ENCODE data around the gene POP7. TPM values are rescaled to one million over a fixed set of nuclear protein-coding genes. Genes with fewer than 3 reads are reported as not detected.
"Not testable (repeated sequence)": the region's sequence is repeated elsewhere in the genome, so short reads cannot be mapped to it uniquely, and the experiment has no call there.

POP7 gene
- total and polyA plus RNA-seq, 8 donors: 23.3 to 70.1 (median 38.7) TPM; not detected in 1

- Histone ChIP-seq H3K27ac (peak within 1 kb of the TSS; percentile 76 to 90 (median 85)), H3K4me1 (peaks cover 37 to 52% (median 50%) of the 10 kb centered on the region in 4 donors), H3K4me3 (peak within 1 kb of the TSS; percentile 88 to 98 (median 95)), H3K36me3 (peaks cover 0 to 8% (median 5%) of the 10 kb centered on the region in 4 donors), H3K27me3 (no peaks in the 10 kb centered on the region), H3K9me3 (no peaks in the 10 kb centered on the region)
- intact Hi-C loops (cut with DNase I; ENCODE audit: low total_unique reads): no loop called here
- WGBS, 5 donors: 0 to 1% (median 0%) methylated on average over 1 to 55 of the region's 102 CpGs
- TF ChIP-seq CTCF (IDR thresholded peaks at IDR 0.05): no peak
- no peak for TF ChIP-seq POLR2A (IDR thresholded peaks at IDR 0.05)
- TF ChIP-seq POLR2AphosphoS5 (IDR thresholded peaks at IDR 0.05): no peak
- no peak for TF ChIP-seq EP300 (IDR thresholded peaks at IDR 0.05)
- peak; percentile 80 to 91 for DNase-seq
These were observed 11.7 kb upstream of the POP7 start, which contains the start of gene GIGYF1 for GRCh38 chr7:100694098-100694745. TSS of gene GIGYF1 (minus strand) at chr7:100694250. CDS start at chr7:100688238, 6,012 bp downstream.

GRCh38 chr7:100696123-100696521 lies 9.8 kb upstream of the POP7 start:
- no peak overlapping the region for H3K27ac ChIP-seq
- 72 to 81% (median 79%) methylated on average over 6 of the region's 6 CpGs for WGBS, 5 donors
- H3K36me3 ChIP-seq: no peaks in the 10 kb centered on the region
- no peaks in the 10 kb centered on the region for H3K27me3 ChIP-seq
- H3K4me3 ChIP-seq: no peak overlapping the region
- TF ChIP-seq POLR2AphosphoS5 (IDR thresholded peaks at IDR 0.05) (no peak), CTCF (IDR thresholded peaks at IDR 0.05) (no peak), EP300 (IDR thresholded peaks at IDR 0.05) (no peak), POLR2A (IDR thresholded peaks at IDR 0.05) (no peak)
- intact Hi-C loops (cut with DNase I; ENCODE audit: low total_unique reads): no loop called here
- no peaks in the 10 kb centered on the region for H3K9me3 ChIP-seq
- H3K4me1 ChIP-seq: peaks cover 24 to 35% (median 31%) of the 10 kb centered on the region in 4 donors
- DNase-seq: no peak

GRCh38 chr7:100699018-100699417 lies 6.9 kb upstream of the POP7 start:
- H3K36me3 ChIP-seq: no peaks in the 10 kb centered on the region
- peaks cover 4 to 10% (median 8%) of the 10 kb centered on the region in 4 donors for H3K4me1 ChIP-seq
- 57 to 78% (median 67%) methylated on average over 5 to 6 of the region's 6 CpGs for WGBS, 5 donors
- H3K9me3 ChIP-seq: no peaks in the 10 kb centered on the region
- H3K27me3 ChIP-seq: no peaks in the 10 kb centered on the region
- intact Hi-C loops (cut with DNase I; ENCODE audit: low total_unique reads): no loop called here
- no peak overlapping the region for H3K4me3 ChIP-seq
- no peak for TF ChIP-seq POLR2AphosphoS5 (IDR thresholded peaks at IDR 0.05)
- TF ChIP-seq CTCF (IDR thresholded peaks at IDR 0.05): no peak
- TF ChIP-seq EP300 (IDR thresholded peaks at IDR 0.05): no peak
- TF ChIP-seq POLR2A (IDR thresholded peaks at IDR 0.05): no peak
- no peak for DNase-seq
- H3K27ac ChIP-seq: no peak overlapping the region

- not testable (repeated sequence) for H3K4me3 ChIP-seq, H3K9me3 ChIP-seq, DNase-seq, H3K27ac ChIP-seq, H3K36me3 ChIP-seq, H3K4me1 ChIP-seq, H3K27me3 ChIP-seq
- WGBS, 5 donors: 56 to 80% (median 66%) methylated on average over 3 of the region's 3 CpGs
- intact Hi-C loops (cut with DNase I; ENCODE audit: low total_unique reads): loop anchor here (10.0 kb wide), 1 partner anchor 154 kb away; the partner anchor contains the start of gene SLC12A9
These were observed 4.8 kb upstream of the POP7 start for GRCh38 chr7:100701089-100701488.

DNA sequence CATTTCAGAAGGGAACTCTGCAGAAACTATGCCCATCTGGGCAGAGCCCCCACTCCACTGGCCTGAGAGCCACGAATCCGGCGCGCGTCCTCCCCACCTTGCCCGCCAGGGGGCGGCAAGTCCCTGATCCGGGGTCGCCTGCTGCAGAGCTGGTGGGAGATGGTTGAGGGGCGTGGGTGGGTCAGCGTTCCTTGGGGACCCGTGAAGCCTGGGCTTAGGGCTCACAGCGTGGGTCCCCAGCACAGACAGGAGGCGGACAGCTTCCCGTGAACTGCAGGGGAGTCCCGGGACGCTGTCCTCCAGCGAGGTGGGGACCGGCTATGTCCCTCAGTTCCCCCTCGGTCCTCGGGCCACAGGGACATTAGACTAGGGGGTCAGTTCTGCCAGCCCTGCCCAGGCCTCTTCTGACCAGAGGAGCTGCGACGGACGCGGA lies 585 bp upstream of the POP7 start:
- Histone ChIP-seq H3K4me3 (peak overlapping the region; percentile 75 to 90 (median 84)), H3K27ac (peak overlapping the region; percentile 91 to 97 (median 92)), H3K9me3 (no peaks in the 10 kb centered on the region), H3K36me3 (peaks cover 0 to 8% (median 5%) of the 10 kb centered on the region in 4 donors), H3K27me3 (no peaks in the 10 kb centered on the region), H3K4me1 (peaks cover 13 to 29% (median 28%) of the 10 kb centered on the region in 4 donors)
- TF ChIP-seq POLR2AphosphoS5 (IDR thresholded peaks at IDR 0.05) (peak in 1 of 3 donors; percentile 28), CTCF (IDR thresholded peaks at IDR 0.05) (peak in 5 of 7 experiments; percentile 83 to 92 (median 88)), EP300 (IDR thresholded peaks at IDR 0.05) (no peak), POLR2A (IDR thresholded peaks at IDR 0.05) (peak in 1 of 4 donors; percentile 15)
- peak; percentile 76 to 93 for DNase-seq
- WGBS, 5 donors: 0% methylated on average over 6 to 25 of the region's 25 CpGs
- intact Hi-C loops (cut with DNase I; ENCODE audit: low total_unique reads): loop anchor here (10.0 kb wide), 1 partner anchor 149 kb away; the partner anchor contains the start of gene SLC12A9
